Stomach (tissue), 4 donors: ENCODE measurements around the gene MYZAP.

Source experiments
- EP300 ChIP-seq: sonication (generic); formaldehyde crosslinking; IDR thresholded peaks from one replicate; pipeline ENCODE4 v1.6.1; 2017; ENCODE audit warnings: antibody characterized with exemption
- POLR2A ChIP-seq, 4 donors: fragments of 450-650 bp; IDR thresholded peaks; one replicate each; pipeline ENCODE4 v1.6.1; 2016; ENCODE audit warnings: antibody characterized with exemption in 4 of 4, control low read depth in 2 of 4, mild to moderate bottlenecking in 1 of 4, moderate library complexity in 1 of 4
- POLR2AphosphoS5 ChIP-seq, 3 donors: sonication (generic); formaldehyde crosslinking; IDR thresholded peaks; one replicate each; pipeline ENCODE4 v1.6.1; 2016; ENCODE audit warnings: antibody characterized with exemption in 3 of 3
- TF ChIP-seq, protein P1 (sequence below), 7 experiments: fragments of 450-650 bp in 4 of 7; fragments of 200-600 bp in 3 of 7; sonication (generic) in 3 of 7; IDR thresholded peaks; one replicate each; pipeline ENCODE4 v1.5.1; 2016 to 2019; ENCODE audit warnings: antibody characterized with exemption in 7 of 7, control low read depth in 2 of 7, mild to moderate bottlenecking in 1 of 7

- TF ChIP-seq POLR2A (IDR thresholded peaks at IDR 0.05) = no peak
- TF ChIP-seq, protein P1, sequence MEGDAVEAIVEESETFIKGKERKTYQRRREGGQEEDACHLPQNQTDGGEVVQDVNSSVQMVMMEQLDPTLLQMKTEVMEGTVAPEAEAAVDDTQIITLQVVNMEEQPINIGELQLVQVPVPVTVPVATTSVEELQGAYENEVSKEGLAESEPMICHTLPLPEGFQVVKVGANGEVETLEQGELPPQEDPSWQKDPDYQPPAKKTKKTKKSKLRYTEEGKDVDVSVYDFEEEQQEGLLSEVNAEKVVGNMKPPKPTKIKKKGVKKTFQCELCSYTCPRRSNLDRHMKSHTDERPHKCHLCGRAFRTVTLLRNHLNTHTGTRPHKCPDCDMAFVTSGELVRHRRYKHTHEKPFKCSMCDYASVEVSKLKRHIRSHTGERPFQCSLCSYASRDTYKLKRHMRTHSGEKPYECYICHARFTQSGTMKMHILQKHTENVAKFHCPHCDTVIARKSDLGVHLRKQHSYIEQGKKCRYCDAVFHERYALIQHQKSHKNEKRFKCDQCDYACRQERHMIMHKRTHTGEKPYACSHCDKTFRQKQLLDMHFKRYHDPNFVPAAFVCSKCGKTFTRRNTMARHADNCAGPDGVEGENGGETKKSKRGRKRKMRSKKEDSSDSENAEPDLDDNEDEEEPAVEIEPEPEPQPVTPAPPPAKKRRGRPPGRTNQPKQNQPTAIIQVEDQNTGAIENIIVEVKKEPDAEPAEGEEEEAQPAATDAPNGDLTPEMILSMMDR (IDR thresholded peaks at IDR 0.05) = no peak
- TF ChIP-seq POLR2AphosphoS5 (IDR thresholded peaks at IDR 0.05) = no peak
- no peak for TF ChIP-seq EP300
Measured at GRCh38 chr15:57619746-57620145, 28.0 kb downstream of the MYZAP start.
